ENCODE measurements around the gene ANKDD1A. TPM values are rescaled to one million over a fixed set of nuclear protein-coding genes. Genes with fewer than 3 reads are reported as not detected.
A peak's percentile ranks its signal among the peaks of the same experiment; 100 is the strongest.

Gene ANKDD1A
- 1.6 TPM for total RNA-seq

DNA sequence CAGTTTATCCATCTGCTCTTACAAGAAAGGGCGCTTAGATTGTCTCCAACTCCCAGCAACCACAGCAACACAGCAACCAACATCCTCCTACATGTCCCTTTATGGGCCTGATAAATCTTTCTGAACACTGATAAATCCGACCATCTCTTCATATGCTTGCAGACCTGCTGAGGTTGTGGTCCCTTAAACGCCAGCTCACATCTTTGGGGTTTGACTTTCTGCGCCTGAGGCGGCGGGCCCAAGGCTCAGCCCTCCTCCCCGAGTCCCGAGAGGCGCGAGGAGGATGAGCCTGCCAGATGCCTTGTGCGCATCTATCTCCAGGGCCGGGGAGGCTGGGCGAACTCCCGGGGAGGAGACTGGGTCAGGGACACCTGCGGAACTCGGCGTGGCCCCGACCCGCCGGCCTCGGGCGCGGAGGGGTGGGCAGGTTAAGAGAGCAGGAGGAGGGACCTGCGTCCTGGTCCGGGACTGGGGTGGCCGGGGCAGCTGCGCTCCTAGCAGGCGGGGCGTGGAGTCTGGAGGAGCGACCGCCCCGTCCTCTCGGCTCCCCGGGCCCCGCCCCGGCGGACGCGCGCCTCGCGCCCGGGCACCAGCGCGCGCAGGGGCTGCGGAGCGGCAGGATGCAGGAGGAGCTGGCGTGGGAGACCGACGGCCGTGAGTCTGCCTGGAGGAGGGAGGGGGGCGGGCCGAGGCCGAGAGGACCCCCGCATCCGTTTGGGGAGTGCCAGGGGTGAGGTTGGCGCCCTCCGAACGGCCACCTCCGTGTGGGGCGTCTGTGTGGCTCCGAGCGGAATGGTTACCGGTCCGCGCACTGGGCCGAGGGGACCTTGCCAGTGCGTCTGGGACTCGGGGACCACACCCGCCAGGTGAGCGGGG, at the start of gene ANKDD1A:
Gene ANKDD1A (plus strand): TSS at position 592 of the 876 bp plus-strand sequence. CDS start 29 bp downstream, at position 621.
- ATAC-seq, result peak; percentile 75

- no peak for ATAC-seq
Observed at GRCh38 chr15:64861960-64862359, 49.7 kb upstream of the ANKDD1A start.

DNA sequence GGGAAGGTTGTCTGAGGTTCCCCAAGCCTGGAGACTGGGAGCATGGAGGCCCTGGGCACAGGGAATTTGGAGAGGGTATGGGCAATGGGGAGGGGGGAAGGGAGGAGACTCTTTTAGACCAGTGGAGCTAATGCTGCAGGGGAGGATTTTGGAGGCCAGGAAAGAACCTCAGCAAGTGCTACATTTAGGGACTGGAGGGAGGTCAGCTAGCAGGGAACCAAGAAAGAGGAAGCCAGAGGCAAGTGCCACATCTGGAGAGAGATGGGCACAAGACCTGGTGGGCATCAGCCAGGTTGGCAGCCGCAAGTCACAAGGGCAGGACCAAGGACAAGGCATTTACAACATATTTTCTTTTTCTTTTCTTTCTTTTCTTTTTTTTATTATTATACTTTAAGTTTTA, 49.3 kb upstream of the ANKDD1A start:
- ATAC-seq, result no peak

DNA sequence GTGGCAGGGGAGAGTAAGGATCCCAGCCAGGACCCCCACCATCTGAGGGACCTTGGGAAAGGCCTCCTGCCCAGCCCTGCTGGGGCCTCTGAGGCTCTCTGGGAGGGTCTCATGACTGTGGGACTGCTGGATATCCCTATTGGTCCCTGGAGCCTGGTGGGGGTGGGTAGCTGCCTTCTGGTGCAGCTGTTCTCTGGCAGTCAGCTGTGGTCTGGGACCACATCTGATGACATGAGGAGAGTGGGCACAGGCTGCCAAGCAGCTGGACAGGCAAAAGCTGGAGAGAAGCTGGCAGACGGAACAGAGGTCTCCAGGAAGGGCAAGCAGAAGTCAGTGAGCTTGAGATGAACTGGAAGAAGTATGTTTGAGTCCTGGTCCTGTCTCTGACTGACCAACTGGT, 47.6 kb upstream of the ANKDD1A start:
- ATAC-seq, result no peak

- peak; percentile 21 for ATAC-seq
Observed at GRCh38 chr15:64865126-64865997, 46.3 kb upstream of the ANKDD1A start.

GRCh38 chr15:64865998-64866520, 45.6 kb upstream of the ANKDD1A start:
- no peak for ATAC-seq

DNA sequence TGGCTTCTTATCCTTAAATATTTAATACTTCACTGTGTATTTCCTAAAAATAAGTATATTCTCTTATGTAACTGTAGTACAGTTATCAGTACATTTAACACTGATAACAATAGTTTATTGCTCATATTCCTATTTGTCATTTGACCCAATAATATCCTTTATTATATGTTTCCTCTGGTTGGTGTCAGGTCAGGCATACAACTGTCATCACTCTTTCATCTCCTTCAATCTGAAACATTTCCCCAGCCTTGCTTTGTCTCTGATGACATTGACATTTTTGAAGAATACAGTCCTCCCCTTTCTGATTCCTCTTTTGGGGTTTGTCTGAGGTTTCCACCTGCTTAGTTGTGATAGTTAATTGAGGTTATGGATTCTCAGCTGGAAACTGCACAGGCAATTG, 42.2 kb upstream of the ANKDD1A start:
- ATAC-seq, result no peak

GRCh38 chr15:64870353-64870752, 41.3 kb upstream of the ANKDD1A start:
- ATAC-seq, result no peak

GRCh38 chr15:64875641-64876223, 36.0 kb upstream of the ANKDD1A start:
- ATAC-seq, result no peak

DNA sequence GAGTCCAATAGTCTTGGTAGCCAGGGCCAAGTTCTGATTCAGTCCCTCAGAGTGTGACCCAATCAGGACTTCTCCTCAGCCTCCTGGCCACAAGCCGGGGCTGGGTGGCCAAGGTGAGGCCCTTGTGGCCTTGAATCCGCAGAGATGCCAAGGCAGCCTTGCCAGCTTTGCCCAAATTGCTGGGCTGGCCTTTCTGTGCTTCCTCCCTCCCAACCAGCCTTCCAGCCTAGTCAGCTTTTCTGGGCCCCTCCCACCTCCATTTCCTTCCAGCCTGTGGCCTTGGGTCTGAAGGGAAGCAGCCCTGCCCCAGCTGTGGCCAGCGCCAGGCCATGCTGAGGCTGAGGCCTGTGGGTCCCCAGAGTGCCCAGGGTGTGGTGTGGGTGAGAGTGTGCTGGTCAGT, 34.3 kb upstream of the ANKDD1A start:
- ATAC-seq, result peak; percentile 57

DNA sequence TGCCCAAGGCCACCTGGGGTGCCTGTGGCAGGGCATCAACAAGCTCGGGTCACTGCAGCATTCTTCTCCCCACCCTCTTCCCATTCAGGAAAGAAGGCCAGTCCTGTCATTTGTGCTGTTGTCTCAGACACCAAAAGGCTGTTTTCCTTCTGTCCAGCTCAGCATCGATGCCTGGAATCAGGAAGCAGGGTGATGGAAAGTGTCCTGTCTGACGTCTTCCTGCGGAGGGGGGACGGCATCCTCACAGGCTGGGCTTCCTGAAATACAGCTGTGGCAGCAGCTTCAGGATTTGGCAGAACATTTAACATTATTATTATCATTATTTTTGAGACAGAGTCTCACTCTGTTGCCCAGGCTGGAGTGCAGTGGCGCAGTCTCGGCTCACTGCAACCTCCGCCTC, 33.0 kb upstream of the ANKDD1A start:
- ATAC-seq, result no peak

GRCh38 chr15:64883100-64883581, 28.6 kb upstream of the ANKDD1A start:
- peak; percentile 31 for ATAC-seq

DNA sequence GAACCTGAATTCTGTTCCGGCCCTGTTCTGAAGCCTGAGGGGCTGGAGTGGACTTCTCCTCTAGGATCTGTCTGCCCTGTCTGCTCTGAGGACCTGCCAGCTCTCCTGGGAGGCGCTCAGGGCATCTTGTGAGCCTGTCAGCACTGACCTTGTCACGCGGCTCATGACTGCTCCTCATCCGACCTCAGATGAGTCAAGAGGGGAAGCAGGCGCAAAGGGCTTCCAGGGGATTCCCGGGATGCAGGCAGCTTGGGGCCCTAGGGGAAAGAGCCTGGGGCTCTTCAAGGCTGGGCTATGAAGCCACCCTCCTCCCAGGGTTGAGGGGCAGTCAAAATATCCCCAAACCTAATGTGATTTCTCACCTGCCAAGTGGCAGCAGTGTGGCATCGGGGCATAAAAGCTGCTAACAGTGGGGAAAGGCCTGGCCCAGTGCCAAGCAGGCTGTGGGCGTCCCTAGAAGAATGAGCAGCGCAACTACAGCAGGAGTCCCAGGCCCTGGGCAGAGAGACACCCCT, 27.6 kb upstream of the ANKDD1A start:
- ATAC-seq, result peak; percentile 72

DNA sequence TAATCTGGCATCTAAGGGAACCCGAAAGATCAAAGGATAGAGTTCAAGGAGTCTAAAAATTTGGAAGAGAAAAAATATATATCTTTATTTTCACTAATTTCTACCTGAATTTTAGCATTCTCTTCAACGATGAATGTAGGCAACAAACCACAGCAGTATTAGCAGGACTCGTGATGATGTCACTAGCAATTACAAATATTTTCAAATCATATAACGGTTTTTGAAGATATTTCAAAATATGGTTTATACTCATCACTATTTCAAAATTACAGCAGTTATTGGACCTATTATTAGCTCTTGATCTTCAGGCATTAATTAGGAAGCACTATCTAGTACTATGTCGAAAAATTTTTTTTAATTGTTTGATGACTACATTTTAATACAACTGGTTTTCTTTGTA, 27.0 kb upstream of the ANKDD1A start:
- ATAC-seq, result no peak

GRCh38 chr15:64888336-64888735, 23.4 kb upstream of the ANKDD1A start:
- no peak for ATAC-seq

DNA sequence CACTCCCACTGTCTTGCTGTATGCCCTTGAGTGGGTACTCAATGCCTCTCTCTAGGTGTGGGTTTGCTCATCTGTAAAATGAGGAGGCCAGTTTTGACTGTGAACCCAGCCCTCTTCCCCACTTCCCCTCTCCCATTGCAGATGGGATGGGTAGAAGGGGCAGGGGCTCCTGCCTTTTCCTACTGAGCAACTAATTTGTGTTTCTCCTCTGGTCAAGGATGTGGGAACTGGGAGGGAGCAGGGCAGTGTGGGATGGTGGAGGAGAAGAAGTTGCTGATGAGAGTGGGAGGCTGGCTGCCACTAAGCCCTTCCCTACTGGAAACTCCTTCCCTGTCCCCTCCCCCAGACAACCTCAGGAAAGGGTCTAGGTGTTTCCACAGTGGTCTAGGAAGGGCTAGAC, 20.1 kb upstream of the ANKDD1A start:
- no peak for ATAC-seq

GRCh38 chr15:64892847-64893403, 18.8 kb upstream of the ANKDD1A start:
- ATAC-seq, result no peak

- ATAC-seq, result peak; percentile 83
Observed at GRCh38 chr15:64893481-64894394, 18.0 kb upstream of the ANKDD1A start.

GRCh38 chr15:64894395-64895056, 17.2 kb upstream of the ANKDD1A start:
- ATAC-seq, result peak; percentile 58

- ATAC-seq, result peak; percentile 10
Observed at GRCh38 chr15:64895285-64896065, 16.2 kb upstream of the ANKDD1A start.

All from esophagus mucosa (tissue), 1 donor.